ENCODE results near the gene TACR2. TPM values are rescaled to one million over a fixed set of nuclear protein-coding genes. Genes with fewer than 3 reads are reported as not detected.

Gene TACR2
- total RNA-seq, 4 donors from 2014 or later = 0.25 to 1.2 (median 0.63) TPM

GRCh38 chr10:69397972-69398371 is 18.7 kb downstream of the TACR2 start:
- Histone ChIP-seq H3K4me1 (no peaks in the 10 kb centered on the region), H3K27ac (no peak overlapping the region), H3K36me3 (peaks cover 78% of the 10 kb centered on the region), H3K27me3 (no peaks in the 10 kb centered on the region), H3K9me3 (no peaks in the 10 kb centered on the region), H3K4me3 (no peak overlapping the region)
- TF ChIP-seq EP300 (IDR thresholded peaks at IDR 0.05) (no peak), POLR2AphosphoS5 (IDR thresholded peaks at IDR 0.05) (no peak)
- no peak for DNase-seq (ENCODE audit: low spot score in 2 of 2)
- 56% methylated on average over 1 of the region's 1 CpG for WGBS

GRCh38 chr10:69394020-69394419 is 22.7 kb downstream of the TACR2 start:
- H3K27ac ChIP-seq = no peak overlapping the region
- H3K36me3 ChIP-seq = peaks cover 57% of the 10 kb centered on the region
- H3K9me3 ChIP-seq = no peaks in the 10 kb centered on the region
- TF ChIP-seq CTCF (IDR thresholded peaks at IDR 0.05) = no peak
- no peak for TF ChIP-seq POLR2A (IDR thresholded peaks at IDR 0.05)
- TF ChIP-seq EP300 (IDR thresholded peaks at IDR 0.05) = no peak
- no peak for TF ChIP-seq POLR2AphosphoS5 (IDR thresholded peaks at IDR 0.05)
- H3K4me3 ChIP-seq = no peak overlapping the region
- no peaks in the 10 kb centered on the region for H3K27me3 ChIP-seq
- 62% methylated on average over 1 of the region's 1 CpG for WGBS
- no peak for DNase-seq (ENCODE audit: low spot score in 2 of 2)
- peaks cover 15% of the 10 kb centered on the region for H3K4me1 ChIP-seq

- Histone ChIP-seq H3K36me3 (peaks cover 61% of the 10 kb centered on the region), H3K27me3 (no peaks in the 10 kb centered on the region), H3K27ac (no peak overlapping the region), H3K9me3 (no peaks in the 10 kb centered on the region), H3K4me1 (peaks cover 17% of the 10 kb centered on the region), H3K4me3 (no peak overlapping the region)
- TF ChIP-seq EP300 (IDR thresholded peaks at IDR 0.05) = no peak
- peak in 1 of 3 donors; percentile 43 for TF ChIP-seq POLR2AphosphoS5 (IDR thresholded peaks at IDR 0.05)
- no peak for TF ChIP-seq POLR2A (IDR thresholded peaks at IDR 0.05)
- TF ChIP-seq CTCF (IDR thresholded peaks at IDR 0.05) = peak; percentile 89 to 92
- peak; percentile 92 to 93 for DNase-seq (ENCODE audit: low spot score in 2 of 2)
- 13% methylated on average over 7 of the region's 7 CpGs for WGBS
These were observed 24.2 kb downstream of the TACR2 start for GRCh38 chr10:69392481-69393000.

GRCh38 chr10:69391158-69391557 is 25.6 kb downstream of the TACR2 start:
- DNase-seq (ENCODE audit: low spot score in 2 of 2) = no peak
- H3K4me3 ChIP-seq = no peak overlapping the region
- no peaks in the 10 kb centered on the region for H3K9me3 ChIP-seq
- H3K36me3 ChIP-seq = peaks cover 63% of the 10 kb centered on the region
- no peak overlapping the region for H3K27ac ChIP-seq
- no peaks in the 10 kb centered on the region for H3K27me3 ChIP-seq
- 82% methylated on average over 6 of the region's 6 CpGs for WGBS
- H3K4me1 ChIP-seq = peaks cover 31% of the 10 kb centered on the region
- no peak for TF ChIP-seq POLR2AphosphoS5 (IDR thresholded peaks at IDR 0.05)
- no peak for TF ChIP-seq CTCF (IDR thresholded peaks at IDR 0.05)
- TF ChIP-seq EP300 (IDR thresholded peaks at IDR 0.05) = no peak
- TF ChIP-seq POLR2A (IDR thresholded peaks at IDR 0.05) = no peak

GRCh38 chr10:69389827-69390490 is 26.8 kb downstream of the TACR2 start:
- Histone ChIP-seq H3K36me3 (peaks cover 56% of the 10 kb centered on the region), H3K4me3 (no peak overlapping the region), H3K27ac (no peak overlapping the region), H3K4me1 (peaks cover 37% of the 10 kb centered on the region), H3K27me3 (no peaks in the 10 kb centered on the region), H3K9me3 (no peaks in the 10 kb centered on the region)
- no peak for TF ChIP-seq CTCF (IDR thresholded peaks at IDR 0.05)
- no peak for TF ChIP-seq POLR2AphosphoS5 (IDR thresholded peaks at IDR 0.05)
- TF ChIP-seq EP300 (IDR thresholded peaks at IDR 0.05) = no peak
- no peak for TF ChIP-seq POLR2A (IDR thresholded peaks at IDR 0.05)
- 44% methylated on average over 8 of the region's 8 CpGs for WGBS
- no peak for DNase-seq (ENCODE audit: low spot score in 2 of 2)
